ENCODE results near the gene FAM234B. TPM values are rescaled to one million over a fixed set of nuclear protein-coding genes. Genes with fewer than 3 reads are reported as not detected.

Gene FAM234B
- total and polyA plus RNA-seq, 11 donors, result 1.2 to 3.5 (median 2.5) TPM

DNA sequence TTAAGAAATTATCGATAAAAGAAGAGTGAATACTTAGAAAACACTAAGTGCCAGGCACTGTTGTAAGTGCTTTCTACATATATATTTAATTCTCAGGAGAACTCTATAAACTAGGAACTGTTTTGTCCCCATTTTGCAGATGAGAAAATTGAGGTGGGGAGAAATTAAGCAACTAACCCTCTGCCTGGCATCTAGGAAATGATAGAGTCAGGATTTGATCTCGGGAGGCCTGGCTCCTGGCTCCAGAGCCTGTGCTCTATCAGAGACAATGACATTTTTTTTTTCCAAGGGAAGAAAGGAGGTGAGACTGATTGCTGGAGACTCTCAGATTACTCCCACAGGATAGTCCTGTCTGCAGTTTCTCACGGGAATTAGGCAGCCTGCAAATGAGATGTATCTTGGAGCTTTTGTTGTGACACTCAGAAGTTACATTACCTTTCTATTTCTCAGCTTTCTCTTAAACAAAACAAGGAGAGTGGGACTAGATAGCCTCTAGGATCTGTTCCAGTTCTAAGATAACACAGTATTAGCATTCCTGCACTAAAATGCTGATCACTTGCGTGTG is 1.4 kb upstream of the FAM234B start:
- DNase-seq (no peak), ATAC-seq (no peak)
- Histone ChIP-seq H3K27me3 (no peaks in the 10 kb centered on the region), H3K9me3 (no peaks in the 10 kb centered on the region), H3K27ac (no peak overlapping the region), H3K4me3 (no peak overlapping the region), H3K4me1 (peaks cover 0 to 22% (median 8%) of the 10 kb centered on the region in 12 donors), H3K36me3 (no peaks in the 10 kb centered on the region)
- TF ChIP-seq POLR2A (IDR thresholded peaks at IDR 0.05), result no peak
- TF ChIP-seq, protein P1, sequence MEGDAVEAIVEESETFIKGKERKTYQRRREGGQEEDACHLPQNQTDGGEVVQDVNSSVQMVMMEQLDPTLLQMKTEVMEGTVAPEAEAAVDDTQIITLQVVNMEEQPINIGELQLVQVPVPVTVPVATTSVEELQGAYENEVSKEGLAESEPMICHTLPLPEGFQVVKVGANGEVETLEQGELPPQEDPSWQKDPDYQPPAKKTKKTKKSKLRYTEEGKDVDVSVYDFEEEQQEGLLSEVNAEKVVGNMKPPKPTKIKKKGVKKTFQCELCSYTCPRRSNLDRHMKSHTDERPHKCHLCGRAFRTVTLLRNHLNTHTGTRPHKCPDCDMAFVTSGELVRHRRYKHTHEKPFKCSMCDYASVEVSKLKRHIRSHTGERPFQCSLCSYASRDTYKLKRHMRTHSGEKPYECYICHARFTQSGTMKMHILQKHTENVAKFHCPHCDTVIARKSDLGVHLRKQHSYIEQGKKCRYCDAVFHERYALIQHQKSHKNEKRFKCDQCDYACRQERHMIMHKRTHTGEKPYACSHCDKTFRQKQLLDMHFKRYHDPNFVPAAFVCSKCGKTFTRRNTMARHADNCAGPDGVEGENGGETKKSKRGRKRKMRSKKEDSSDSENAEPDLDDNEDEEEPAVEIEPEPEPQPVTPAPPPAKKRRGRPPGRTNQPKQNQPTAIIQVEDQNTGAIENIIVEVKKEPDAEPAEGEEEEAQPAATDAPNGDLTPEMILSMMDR (IDR thresholded peaks at IDR 0.05), result no peak
- intact Hi-C loops (cut with DNase I), result loop anchor here in 1 of 10 donors (5.0 kb wide), 1 partner anchor 45 kb away; no protein-coding TSS in a partner anchor
- WGBS, 4 donors, result 81 to 87% (median 83%) methylated on average over 4 of the region's 4 CpGs

DNA sequence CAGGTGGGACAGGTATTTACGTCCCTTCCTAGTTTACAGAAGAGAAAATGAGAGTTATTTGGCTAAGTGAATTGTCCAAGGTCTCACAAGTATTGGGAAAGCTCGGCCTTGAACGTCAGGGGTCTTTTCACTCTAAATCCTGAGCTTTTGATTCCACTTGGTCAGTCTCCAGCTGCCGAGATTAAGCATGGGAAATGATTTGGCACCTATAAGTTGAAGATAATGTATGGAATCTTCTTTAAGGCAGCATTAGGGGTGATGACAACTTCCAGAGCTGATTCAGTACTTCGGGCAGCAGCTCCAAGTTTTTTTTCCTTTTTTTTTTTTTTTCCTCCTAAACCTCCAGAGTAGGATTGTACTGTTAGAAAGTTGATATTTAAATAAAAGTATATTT is 722 bp downstream of the FAM234B start:
- H3K27ac ChIP-seq, result peak overlapping the region in 4 of 12 donors; percentile 69 to 83 (median 78)

DNA sequence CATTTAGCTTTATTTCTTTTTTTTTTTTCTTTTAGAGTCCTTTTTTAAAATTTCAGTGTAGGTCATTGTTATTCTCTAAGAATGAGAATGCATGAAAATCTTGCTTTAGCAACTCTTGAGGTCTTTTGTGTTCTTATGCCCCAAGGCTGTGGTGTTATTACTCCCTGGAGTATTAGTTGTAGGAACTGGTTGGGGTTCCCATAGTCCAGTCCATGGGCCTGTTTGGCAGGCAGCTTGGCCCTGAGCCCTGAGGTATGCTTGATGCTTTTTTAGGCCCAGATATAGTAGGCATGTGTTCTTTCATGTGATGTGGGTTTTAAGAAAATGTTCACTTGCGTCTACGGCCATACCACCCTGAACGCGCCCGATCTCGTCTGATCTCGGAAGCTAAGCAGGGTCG is 1.6 kb downstream of the FAM234B start:
- TF ChIP-seq, protein P1 (IDR thresholded peaks at IDR 0.05), result no peak
- no peak for TF ChIP-seq POLR2A (IDR thresholded peaks at IDR 0.05)
- no peak overlapping the region for H3K4me3 ChIP-seq
- DNase-seq (no peak), ATAC-seq (no peak)
- H3K27me3 ChIP-seq, result no peaks in the 10 kb centered on the region
- 67 to 95% (median 94%) methylated on average over 1 to 8 of the region's 8 CpGs; no CpG with 5 or more reads in 1 of the 4 donors for WGBS, 4 donors
- no peak overlapping the region for H3K27ac ChIP-seq
- no peaks in the 10 kb centered on the region for H3K36me3 ChIP-seq
- intact Hi-C loops (cut with DNase I), result loop anchor here in 1 of 10 donors (2.0 kb wide), 1 partner anchor 49 kb away; no protein-coding TSS in a partner anchor
- no peaks in the 10 kb centered on the region for H3K9me3 ChIP-seq
- H3K4me1 ChIP-seq, result peaks cover 0 to 30% (median 11%) of the 10 kb centered on the region in 12 donors

More for the DNA sequence above, 722 bp downstream of the FAM234B start:
- intact Hi-C loops (cut with DNase I), result loop anchor here in 2 of 10 donors (2.0 to 5.0 kb wide), 2 partner anchors 48 to 50 kb away; no protein-coding TSS in a partner anchor
- Histone ChIP-seq H3K4me3 (peak overlapping the region; percentile 87 to 100 (median 96)), H3K4me1 (peaks cover 0 to 25% (median 9%) of the 10 kb centered on the region in 12 donors), H3K36me3 (no peaks in the 10 kb centered on the region), H3K27me3 (no peaks in the 10 kb centered on the region), H3K9me3 (no peaks in the 10 kb centered on the region)
- no peak for TF ChIP-seq POLR2A (IDR thresholded peaks at IDR 0.05)
- TF ChIP-seq, protein P1 (IDR thresholded peaks at IDR 0.05), result no peak
- DNase-seq, result no peak
- WGBS, 4 donors, result 5 to 10% (median 6%) methylated on average over 5 of the region's 5 CpGs
- ATAC-seq, result no peak

DNA sequence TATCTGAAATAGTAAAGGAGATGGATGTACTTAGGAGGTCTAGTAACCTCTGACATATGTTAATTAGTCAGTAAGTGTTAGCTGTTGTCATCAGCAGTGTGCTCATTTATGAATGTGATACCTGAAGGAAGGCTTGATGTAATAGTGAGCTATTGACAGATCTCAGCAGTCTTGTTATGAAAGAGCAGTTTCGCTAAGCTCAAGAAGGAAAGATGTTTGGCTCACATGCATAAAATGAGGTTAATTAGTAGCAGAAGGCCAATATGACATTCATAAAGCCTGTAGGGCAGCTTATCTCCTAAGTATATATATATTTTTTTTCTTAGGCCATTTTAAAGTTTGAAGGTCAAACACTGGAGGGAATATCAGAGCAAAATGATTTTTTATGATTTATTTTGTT is 2.8 kb downstream of the FAM234B start:
- DNase-seq, result no peak
- H3K36me3 ChIP-seq, result no peaks in the 10 kb centered on the region
- ATAC-seq, result no peak
- no peak overlapping the region for H3K27ac ChIP-seq
- WGBS, 4 donors, result 94 to 100% (median 95%) methylated on average over 1 of the region's 1 CpG
- TF ChIP-seq, protein P1 (IDR thresholded peaks at IDR 0.05), result no peak
- no peak for TF ChIP-seq POLR2A (IDR thresholded peaks at IDR 0.05)
- no peaks in the 10 kb centered on the region for H3K27me3 ChIP-seq
- H3K4me1 ChIP-seq, result peaks cover 0 to 32% (median 12%) of the 10 kb centered on the region in 12 donors
- H3K4me3 ChIP-seq, result no peak overlapping the region
- H3K9me3 ChIP-seq, result no peaks in the 10 kb centered on the region
- intact Hi-C loops (cut with DNase I), result no loop called here
